Large intestine (tissue), 12 donors: ENCODE data around the gene TSKS. TPM values are rescaled to one million over a fixed set of nuclear protein-coding genes. Genes with fewer than 3 reads are reported as not detected.

Source experiments
- DNase-seq, 2 donors: peaks; one replicate each; pipeline versions ENCODE4 v3.0.0 to v3.0.0-alpha.2; 2013
- H3K27ac ChIP-seq: one replicate; pipeline ENCODE4 v1.5.1; 2013; ENCODE audit warnings: low read length
- H3K27me3 ChIP-seq: 2 replicates; pipeline ENCODE4 v1.6.1; 2013; ENCODE audit warnings: low read length; ENCODE audit not compliant: control insufficient read depth, insufficient read depth
- H3K36me3 ChIP-seq: 2 replicates; pipeline ENCODE4 v1.6.1; 2013; ENCODE audit warnings: low read length; ENCODE audit not compliant: control insufficient read depth, insufficient read depth
- H3K4me1 ChIP-seq: one replicate; pipeline ENCODE4 v1.6.1; 2013; ENCODE audit warnings: low read length; ENCODE audit not compliant: control insufficient read depth, insufficient read depth
- H3K4me3 ChIP-seq: one replicate; pipeline ENCODE4 v1.5.1; 2013; ENCODE audit warnings: low read length
- H3K9me3 ChIP-seq: one replicate; pipeline ENCODE4 v1.6.1; 2013; ENCODE audit warnings: mild to moderate bottlenecking, low read depth, low read length, moderate library complexity; ENCODE audit not compliant: control insufficient read depth
- WGBS: methylation state at CpG from one replicate; pipeline ENCODE4 v1.1.5; 2013; ENCODE audit warnings: low lambda C conversion rate; ENCODE audit not compliant: insufficient coverage; 5-methylcytosine and 5-hydroxymethylcytosine counted together
- long read RNA-seq, 11 donors: transcript quantifications; one replicate each; lab custom pipeline, GENCODE V29; 2026
- polyA plus RNA-seq: library from polyadenylated mRNA; unstranded; fragments of 120-200 nt; gene quantifications from one replicate; pipeline ENCODE4 v1.2.1, GENCODE V29; 2013

Gene TSKS
- 0.15 TPM for polyA plus RNA-seq
- long read RNA-seq, donor 1, partial matches to known transcripts, result 68 of 117 reads
- long read RNA-seq, donor 1, other reads (novel, unspliced or antisense), result 49 of 117 reads
- long read RNA-seq, donor 2, result 0 reads
- long read RNA-seq, donor 3, partial matches to known transcripts, result 82 of 82 reads
- long read RNA-seq, donor 3, other reads (novel, unspliced or antisense), result 0 of 82 reads
- long read RNA-seq, donor 4, result 0 reads
- long read RNA-seq, donor 5, result 0 reads
- long read RNA-seq, donor 6, partial matches to known transcripts, result 69 of 69 reads
- long read RNA-seq, donor 6, other reads (novel, unspliced or antisense), result 0 of 69 reads
- long read RNA-seq, donor 7, result 0 reads
- long read RNA-seq, donor 8, result 0 reads
- long read RNA-seq, donor 9, result 0 reads
- long read RNA-seq, donor 10, result 0 reads
- long read RNA-seq, donor 11, result 0 reads

GRCh38 chr19:49763230-49763629, at the start of gene TSKS:
TSS of gene TSKS (minus strand) at chr19:49763306. CDS start at chr19:49763247, 59 bp downstream.
- H3K27ac ChIP-seq, result no peak within 1 kb of the TSS
- H3K4me1 ChIP-seq, result peaks cover 14% of the 10 kb centered on the region
- H3K4me3 ChIP-seq, result no peak within 1 kb of the TSS
- WGBS, result no CpG with 5 or more reads among the region's 6 CpGs
- H3K9me3 ChIP-seq, result no peaks in the 10 kb centered on the region
- H3K27me3 ChIP-seq, result peaks cover 3% of the 10 kb centered on the region
- no peaks in the 10 kb centered on the region for H3K36me3 ChIP-seq
- DNase-seq, result no peak

DNA sequence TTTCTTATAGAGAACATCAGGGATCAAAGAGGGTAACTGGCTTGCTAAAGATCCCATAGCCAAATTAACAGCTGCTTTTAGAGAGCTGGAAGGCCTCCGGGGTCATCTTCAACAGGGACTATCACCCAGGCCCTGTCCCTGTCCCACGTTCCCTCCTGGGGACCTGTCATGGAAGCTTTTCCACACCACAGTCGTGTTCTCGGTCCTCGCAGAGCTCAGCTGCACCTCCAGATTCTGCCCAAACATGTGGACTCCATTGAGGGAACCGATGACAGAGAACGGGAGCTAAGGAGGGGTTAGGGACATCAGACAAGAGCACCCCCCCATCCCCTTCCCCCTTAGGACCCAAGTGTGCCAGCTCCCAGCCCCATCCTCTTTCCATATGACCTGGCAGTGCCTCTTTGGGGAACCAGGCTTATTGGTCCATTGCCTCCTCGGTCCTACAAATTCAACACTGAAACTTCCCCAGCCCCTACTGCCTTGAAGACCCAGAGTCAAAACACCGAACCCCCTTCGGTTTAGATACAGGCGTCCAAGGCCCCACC, 49.4 kb upstream of the TSKS start:
- H3K27ac ChIP-seq, result peak overlapping the region; percentile 82

GRCh38 chr19:49811328-49811727, 48.2 kb upstream of the TSKS start:
- WGBS, result no CpG with 5 or more reads among the region's 6 CpGs
- Histone ChIP-seq H3K36me3 (peaks cover 8% of the 10 kb centered on the region), H3K4me1 (peaks cover 23% of the 10 kb centered on the region), H3K4me3 (no peak overlapping the region), H3K9me3 (no peaks in the 10 kb centered on the region), H3K27ac (no peak overlapping the region), H3K27me3 (no peaks in the 10 kb centered on the region)
- no peak for DNase-seq

More for the DNA sequence above, 49.4 kb upstream of the TSKS start:
- Histone ChIP-seq H3K27me3 (no peaks in the 10 kb centered on the region), H3K4me3 (peak overlapping the region; percentile 70), H3K9me3 (no peaks in the 10 kb centered on the region), H3K36me3 (peaks cover 3% of the 10 kb centered on the region), H3K4me1 (peaks cover 24% of the 10 kb centered on the region)
- WGBS, result no CpG with 5 or more reads among the region's 11 CpGs
- DNase-seq, result no peak

GRCh38 chr19:49809941-49810389, 46.9 kb upstream of the TSKS start:
- Histone ChIP-seq H3K27ac (peak overlapping the region; percentile 79), H3K4me3 (peak overlapping the region; percentile 86), H3K9me3 (peaks cover 3% of the 10 kb centered on the region), H3K27me3 (no peaks in the 10 kb centered on the region), H3K4me1 (peaks cover 34% of the 10 kb centered on the region), H3K36me3 (peaks cover 13% of the 10 kb centered on the region)
- no peak for DNase-seq
- no CpG with 5 or more reads among the region's 5 CpGs for WGBS

DNA sequence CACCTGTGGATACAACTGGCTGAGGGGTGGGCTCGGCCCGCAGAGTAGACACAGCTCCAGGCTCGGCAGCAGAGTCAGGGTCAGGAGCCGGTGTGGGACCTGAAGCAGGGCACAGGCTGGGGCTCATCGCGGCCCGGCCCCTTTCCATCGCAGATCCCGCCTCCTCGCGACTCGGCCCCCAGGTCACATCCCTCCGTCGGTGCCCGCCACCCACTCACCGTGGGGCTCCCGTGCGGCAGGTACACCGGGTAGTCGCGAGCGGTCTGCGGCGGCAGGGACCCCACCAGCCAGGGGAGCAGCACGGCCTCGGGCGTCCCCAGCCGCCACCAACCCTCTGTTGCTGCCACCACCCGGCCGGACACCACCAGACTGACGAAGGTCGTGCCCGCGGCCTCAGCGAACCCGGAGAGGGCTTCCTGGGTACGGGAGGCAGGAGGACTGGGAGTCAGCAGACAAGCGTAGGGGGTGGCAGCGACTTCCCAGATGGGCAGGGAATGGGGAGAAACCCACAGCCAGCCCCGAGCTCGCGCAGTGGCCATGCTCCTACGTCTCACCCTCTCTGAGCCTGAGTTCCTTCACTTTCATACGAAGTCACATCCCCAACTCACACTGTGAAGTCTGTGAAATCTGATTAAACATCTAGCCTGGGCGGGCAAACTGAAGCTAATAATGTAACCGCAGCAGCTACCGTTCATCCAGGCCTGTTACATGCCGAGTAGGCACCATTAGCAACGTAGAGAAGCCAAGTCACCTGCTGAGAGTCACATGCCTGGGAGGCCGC, 46.2 kb upstream of the TSKS start:
- no CpG with 5 or more reads among the region's 50 CpGs for WGBS
- Histone ChIP-seq H3K4me1 (peaks cover 35% of the 10 kb centered on the region), H3K27me3 (no peaks in the 10 kb centered on the region), H3K9me3 (peaks cover 3% of the 10 kb centered on the region), H3K4me3 (peak overlapping the region; percentile 86), H3K27ac (peak overlapping the region; percentile 79), H3K36me3 (peaks cover 13% of the 10 kb centered on the region)
- peak; percentile 68 to 80 for DNase-seq

GRCh38 chr19:49808711-49809159, 45.6 kb upstream of the TSKS start:
- Histone ChIP-seq H3K9me3 (peaks cover 3% of the 10 kb centered on the region), H3K27ac (peak overlapping the region; percentile 79), H3K4me1 (peaks cover 35% of the 10 kb centered on the region), H3K36me3 (peaks cover 15% of the 10 kb centered on the region), H3K4me3 (peak overlapping the region; percentile 86), H3K27me3 (no peaks in the 10 kb centered on the region)
- no CpG with 5 or more reads among the region's 31 CpGs for WGBS
- DNase-seq, result peak; percentile 83 to 87

- H3K27me3 ChIP-seq, result no peaks in the 10 kb centered on the region
- peaks cover 21% of the 10 kb centered on the region for H3K36me3 ChIP-seq
- no CpG with 5 or more reads among the region's 20 CpGs for WGBS
- DNase-seq, result no peak
- no peak overlapping the region for H3K27ac ChIP-seq
- peak overlapping the region; percentile 86 for H3K4me3 ChIP-seq
- H3K9me3 ChIP-seq, result peaks cover 3% of the 10 kb centered on the region
- H3K4me1 ChIP-seq, result peaks cover 35% of the 10 kb centered on the region
Observed at GRCh38 chr19:49807904-49808675, 45.0 kb upstream of the TSKS start.

DNA sequence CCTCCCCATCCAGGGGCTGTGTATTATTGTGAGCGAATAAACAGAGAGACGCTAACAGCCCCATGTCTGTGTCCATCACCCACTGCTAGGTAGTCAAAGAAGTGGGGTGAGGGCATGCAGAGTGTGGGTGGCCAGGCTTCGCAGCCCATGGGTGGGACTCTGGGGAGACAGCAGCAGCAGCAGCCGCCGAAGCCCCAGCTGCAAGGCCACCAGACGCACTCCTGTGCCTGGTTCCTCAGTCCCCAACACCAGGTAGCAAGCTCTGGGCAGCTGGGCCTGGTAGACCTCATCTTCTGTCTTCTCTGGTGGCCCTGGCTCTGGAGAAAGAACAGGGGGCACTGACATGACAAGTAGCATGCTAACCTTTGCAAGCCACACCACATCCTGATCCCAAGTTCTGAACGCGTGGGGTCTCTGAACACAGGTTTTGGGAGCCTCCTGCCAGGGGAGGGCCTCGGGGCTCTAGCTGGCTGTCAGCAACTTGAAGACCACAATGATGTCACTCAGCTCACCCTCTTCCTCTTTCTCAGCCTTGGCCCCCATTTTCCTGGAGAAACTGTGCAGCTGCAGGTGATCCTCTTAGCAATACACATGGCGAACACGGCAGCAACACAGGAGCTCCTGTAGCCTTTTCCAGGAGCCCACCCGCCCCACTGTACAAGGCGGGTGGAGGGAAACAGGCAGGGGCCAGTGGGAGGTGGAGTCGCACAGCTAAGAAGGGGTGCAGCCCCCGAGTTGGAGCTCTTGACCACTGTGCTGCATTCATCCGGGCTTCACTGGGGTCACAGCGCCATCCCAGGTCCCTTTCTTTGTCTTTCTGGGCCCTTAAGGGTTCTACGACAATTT, 44.2 kb upstream of the TSKS start:
- H3K27me3 ChIP-seq, result no peaks in the 10 kb centered on the region
- peaks cover 24% of the 10 kb centered on the region for H3K36me3 ChIP-seq
- peak overlapping the region; percentile 39 for H3K27ac ChIP-seq
- H3K9me3 ChIP-seq, result peaks cover 3% of the 10 kb centered on the region
- H3K4me3 ChIP-seq, result no peak overlapping the region
- no CpG with 5 or more reads among the region's 18 CpGs for WGBS
- DNase-seq, result no peak
- peaks cover 34% of the 10 kb centered on the region for H3K4me1 ChIP-seq

DNA sequence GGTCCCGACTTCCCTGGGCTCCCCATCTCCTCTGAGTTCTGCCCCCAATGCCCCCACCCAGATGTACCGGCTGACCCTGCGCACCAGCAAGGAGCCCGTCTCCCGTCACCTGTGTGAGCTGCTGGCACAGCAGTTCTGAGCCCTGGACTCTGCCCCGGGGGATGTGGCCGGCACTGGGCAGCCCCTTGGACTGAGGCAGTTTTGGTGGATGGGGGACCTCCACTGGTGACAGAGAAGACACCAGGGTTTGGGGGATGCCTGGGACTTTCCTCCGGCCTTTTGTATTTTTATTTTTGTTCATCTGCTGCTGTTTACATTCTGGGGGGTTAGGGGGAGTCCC, 43.5 kb upstream of the TSKS start:
- 80% methylated on average over 1 of the region's 8 CpGs for WGBS
- H3K9me3 ChIP-seq, result peaks cover 3% of the 10 kb centered on the region
- peaks cover 32% of the 10 kb centered on the region for H3K4me1 ChIP-seq
- H3K36me3 ChIP-seq, result peaks cover 24% of the 10 kb centered on the region
- H3K27me3 ChIP-seq, result no peaks in the 10 kb centered on the region
- peak overlapping the region; percentile 63 for H3K27ac ChIP-seq
- peak; percentile 43 to 64 for DNase-seq
- no peak overlapping the region for H3K4me3 ChIP-seq
